GM19463 (cell line): Measurements from ENCODE around the gene STX5.
"Not testable (repeated sequence)": the region's sequence is repeated elsewhere in the genome, so short reads cannot be mapped to it uniquely, and the experiment has no call there.

Experiments used
- ATAC-seq: cut with Tn5 transposase; IDR thresholded peaks from one replicate; pipeline ENCODE4 v1.9.1; 2021; ENCODE audit warnings: mild to moderate bottlenecking, moderate library complexity; ENCODE audit not compliant: unreplicated experiment

The STX5 gene

GRCh38 chr11:62788991-62789390 lies 42.9 kb downstream of the STX5 start:
- ATAC-seq, result no peak

DNA sequence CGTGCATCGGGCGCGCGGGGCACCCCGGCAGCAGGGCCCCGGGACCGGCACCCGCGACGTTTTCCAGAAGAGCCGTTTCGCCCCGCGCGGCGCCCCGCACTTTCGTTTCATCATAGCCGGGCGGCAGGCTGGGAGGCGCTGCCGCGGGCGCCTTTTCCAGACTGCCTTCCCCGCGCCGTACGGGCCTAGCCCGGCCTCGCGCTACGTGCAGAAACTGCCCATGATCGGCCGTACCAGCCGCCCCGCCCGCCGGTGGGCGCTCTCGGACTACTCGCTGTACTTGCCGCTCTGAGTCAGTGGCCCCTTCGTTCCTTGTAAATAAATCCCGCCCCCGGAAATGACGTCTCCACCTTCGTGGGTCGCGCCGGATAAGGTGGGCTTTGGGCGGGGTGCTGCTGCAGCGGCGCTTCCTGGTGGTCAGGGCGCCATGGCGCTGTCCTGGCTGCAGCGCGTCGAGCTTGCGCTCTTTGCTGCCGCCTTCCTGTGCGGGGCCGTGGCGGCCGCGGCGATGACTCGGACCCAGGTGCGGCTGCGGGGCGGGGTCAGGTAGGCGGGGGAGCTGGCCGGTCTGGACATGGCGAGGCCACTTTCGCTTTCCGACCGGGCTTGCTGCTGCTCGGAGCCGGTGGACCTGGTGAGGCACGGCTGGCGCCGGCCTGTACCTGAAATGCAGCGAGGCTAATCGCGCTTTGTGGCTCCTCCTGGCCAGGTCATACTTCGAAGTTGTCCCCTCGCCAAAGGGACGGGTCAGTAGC lies 44.7 kb downstream of the STX5 start, which contains the start of gene TMEM179B:
TSS of gene TMEM179B (plus strand) at position 398 of the 755 bp plus-strand sequence. CDS start at position 428, 30 bp downstream.
- ATAC-seq, result peak; percentile 63

- ATAC-seq, result peak; percentile 68
These were observed 45.4 kb downstream of the STX5 start for GRCh38 chr11:62786318-62787004.

GRCh38 chr11:62782753-62783152 lies 49.1 kb downstream of the STX5 start:
- ATAC-seq, result no peak

- ATAC-seq, result no peak
These were observed 53.4 kb downstream of the STX5 start for GRCh38 chr11:62778441-62778840.

- no peak for ATAC-seq
These were observed 54.5 kb downstream of the STX5 start for GRCh38 chr11:62777389-62777788.

DNA sequence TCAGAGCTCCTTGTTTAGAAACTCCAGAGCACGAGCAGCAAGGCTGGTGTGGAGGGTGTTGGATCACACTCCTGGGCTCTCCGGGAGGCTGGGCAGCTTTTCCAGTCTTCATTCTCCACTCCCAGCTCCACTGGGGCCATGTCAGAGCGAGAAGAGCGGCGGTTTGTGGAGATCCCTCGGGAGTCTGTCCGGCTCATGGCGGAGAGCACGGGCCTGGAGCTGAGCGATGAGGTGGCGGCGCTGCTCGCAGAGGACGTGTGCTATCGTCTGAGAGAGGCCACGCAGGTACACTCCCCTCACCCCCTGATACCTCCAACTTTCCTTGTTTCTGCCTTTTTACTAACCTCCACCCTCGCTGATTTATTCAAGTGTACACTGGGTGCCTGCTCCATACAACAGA lies 56.2 kb downstream of the STX5 start:
- ATAC-seq, result no peak

DNA sequence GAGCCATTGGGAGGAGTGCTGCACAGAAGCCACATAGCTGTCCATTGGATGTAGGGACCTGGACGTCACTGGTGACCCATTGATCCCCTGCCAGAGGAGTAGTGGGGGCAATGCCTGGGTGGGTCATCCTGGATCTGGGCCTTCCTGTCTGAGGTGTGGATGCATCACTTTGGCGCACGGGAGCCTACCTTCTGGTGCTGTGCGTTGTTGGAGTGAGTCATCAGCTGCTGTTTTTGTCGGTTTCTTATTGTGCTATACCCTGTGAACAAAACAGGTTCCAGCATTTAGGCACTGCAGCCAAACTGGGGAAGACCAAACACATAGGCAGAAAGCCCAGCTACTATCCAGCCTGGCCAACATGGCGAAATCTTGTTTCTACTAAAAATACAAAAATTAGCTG lies 57.4 kb downstream of the STX5 start:
- ATAC-seq, result no peak

GRCh38 chr11:62771144-62772021 lies 60.5 kb downstream of the STX5 start, which contains the start of gene TAF6L:
Gene TAF6L (plus strand): TSS chr11:62771396. CDS start chr11:62775784, 4,388 bp downstream.
- peak; percentile 89 for ATAC-seq

DNA sequence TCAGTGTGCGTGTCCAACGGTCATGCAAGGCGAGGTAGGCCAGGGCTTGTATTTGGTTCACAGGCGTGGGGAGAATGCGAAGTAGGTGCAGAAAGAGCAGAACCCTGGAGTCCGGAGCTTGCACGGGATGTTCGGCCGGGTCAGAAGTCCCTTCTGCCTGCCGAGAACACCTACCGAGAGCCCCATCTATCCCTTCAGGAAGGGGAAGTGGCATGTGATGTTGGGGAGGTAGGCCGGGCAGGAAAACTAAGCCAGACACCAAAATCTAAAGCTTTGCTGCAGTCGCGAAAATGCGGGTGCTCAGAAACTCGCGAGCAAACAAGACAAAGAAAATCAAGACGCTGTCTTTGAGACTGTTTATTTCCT lies 61.1 kb downstream of the STX5 start:
- ATAC-seq, result no peak

- not testable (repeated sequence) for ATAC-seq
These were observed 71.0 kb downstream of the STX5 start for GRCh38 chr11:62760867-62761227.

GRCh38 chr11:62757846-62758788 lies 73.7 kb downstream of the STX5 start:
- no peak for ATAC-seq
